ENCODE results near the gene IL17RD. TPM values are rescaled to one million over a fixed set of nuclear protein-coding genes. Genes with fewer than 3 reads are reported as not detected.
A peak's percentile ranks its signal among the peaks of the same experiment; 100 is the strongest.

IL17RD gene
- total and polyA plus RNA-seq, 2 of the 13 experiments (the other 11 are each of a cell fraction or from before 2014, with no cell fraction given), result 0.28 to 0.31 TPM

- TF ChIP-seq, protein P1, sequence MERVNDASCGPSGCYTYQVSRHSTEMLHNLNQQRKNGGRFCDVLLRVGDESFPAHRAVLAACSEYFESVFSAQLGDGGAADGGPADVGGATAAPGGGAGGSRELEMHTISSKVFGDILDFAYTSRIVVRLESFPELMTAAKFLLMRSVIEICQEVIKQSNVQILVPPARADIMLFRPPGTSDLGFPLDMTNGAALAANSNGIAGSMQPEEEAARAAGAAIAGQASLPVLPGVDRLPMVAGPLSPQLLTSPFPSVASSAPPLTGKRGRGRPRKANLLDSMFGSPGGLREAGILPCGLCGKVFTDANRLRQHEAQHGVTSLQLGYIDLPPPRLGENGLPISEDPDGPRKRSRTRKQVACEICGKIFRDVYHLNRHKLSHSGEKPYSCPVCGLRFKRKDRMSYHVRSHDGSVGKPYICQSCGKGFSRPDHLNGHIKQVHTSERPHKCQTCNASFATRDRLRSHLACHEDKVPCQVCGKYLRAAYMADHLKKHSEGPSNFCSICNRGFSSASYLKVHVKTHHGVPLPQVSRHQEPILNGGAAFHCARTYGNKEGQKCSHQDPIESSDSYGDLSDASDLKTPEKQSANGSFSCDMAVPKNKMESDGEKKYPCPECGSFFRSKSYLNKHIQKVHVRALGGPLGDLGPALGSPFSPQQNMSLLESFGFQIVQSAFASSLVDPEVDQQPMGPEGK (CRISPR knock-in tag; IDR thresholded peaks at IDR 0.05), result no peak
- TF ChIP-seq ZNF512B (CRISPR knock-in tag; IDR thresholded peaks at IDR 0.05; ENCODE audit: borderline replicate concordance), result no peak
- 0 out of 2 replicates have a peak, but pooled peaks have one; percentile 29 for TF ChIP-seq ATF2 (CRISPR knock-in tag; IDR thresholded peaks at IDR 0.05)
- 0 out of 2 replicates have a peak, but pooled peaks have one; percentile 33 for TF ChIP-seq MIXL1 (CRISPR knock-in tag; IDR thresholded peaks at IDR 0.05)
- no peak for TF ChIP-seq ZKSCAN1 (IDR thresholded peaks at IDR 0.05; ENCODE audit: low read length)
- TF ChIP-seq DNMT3B (CRISPR knock-in tag; conservative IDR thresholded peaks at IDR 0.05), result no peak
- TF ChIP-seq CHD4 (IDR thresholded peaks at IDR 0.05; ENCODE audit: borderline replicate concordance, low read length), result no peak
- no peak for TF ChIP-seq RFXAP (CRISPR knock-in tag; IDR thresholded peaks at IDR 0.05; ENCODE audit: borderline replicate concordance)
- no peak for TF ChIP-seq ZNF891 (CRISPR knock-in tag; IDR thresholded peaks at IDR 0.05)
- no peak for TF ChIP-seq NONO (IDR thresholded peaks at IDR 0.05)
- no peak for TF ChIP-seq NONO (CRISPR knock-in tag; conservative IDR thresholded peaks at IDR 0.05)
- peak; percentile 39; the same call in 1 of the 2 replicates for TF ChIP-seq ZNF792 (CRISPR knock-in tag; IDR thresholded peaks at IDR 0.05)
- TF ChIP-seq, protein P2, sequence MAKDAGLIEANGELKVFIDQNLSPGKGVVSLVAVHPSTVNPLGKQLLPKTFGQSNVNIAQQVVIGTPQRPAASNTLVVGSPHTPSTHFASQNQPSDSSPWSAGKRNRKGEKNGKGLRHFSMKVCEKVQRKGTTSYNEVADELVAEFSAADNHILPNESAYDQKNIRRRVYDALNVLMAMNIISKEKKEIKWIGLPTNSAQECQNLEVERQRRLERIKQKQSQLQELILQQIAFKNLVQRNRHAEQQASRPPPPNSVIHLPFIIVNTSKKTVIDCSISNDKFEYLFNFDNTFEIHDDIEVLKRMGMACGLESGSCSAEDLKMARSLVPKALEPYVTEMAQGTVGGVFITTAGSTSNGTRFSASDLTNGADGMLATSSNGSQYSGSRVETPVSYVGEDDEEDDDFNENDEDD (CRISPR knock-in tag; IDR thresholded peaks at IDR 0.05; ENCODE audit: borderline replicate concordance), result peak; percentile 73; the same call in 1 of the 2 replicates
- no peak for TF ChIP-seq ZNF780A (CRISPR knock-in tag; IDR thresholded peaks at IDR 0.05)
- no peak for TF ChIP-seq BRCA1 (CRISPR knock-in tag; IDR thresholded peaks at IDR 0.05)
- no peak for TF ChIP-seq DZIP1 (CRISPR knock-in tag; IDR thresholded peaks at IDR 0.05)
- TF ChIP-seq HIC2 (CRISPR knock-in tag; IDR thresholded peaks at IDR 0.05; ENCODE audit: low read depth), result no peak
- no peak for TF ChIP-seq ZBTB3 (CRISPR knock-in tag; IDR thresholded peaks at IDR 0.05; ENCODE audit: borderline replicate concordance, low read depth)
Observed at GRCh38 chr3:57100046-57100695, 65.0 kb downstream of the IL17RD start (continued).

Data from HepG2 (cell line).